Measurements from ENCODE around the gene LCE4A. TPM values are rescaled to one million over a fixed set of nuclear protein-coding genes. Genes with fewer than 3 reads are reported as not detected.

The LCE4A gene
- total and polyA plus RNA-seq, 9 of the 15 experiments (the other 6 are each of a cell fraction or from before 2014, with no cell fraction given), result not detected

DNA sequence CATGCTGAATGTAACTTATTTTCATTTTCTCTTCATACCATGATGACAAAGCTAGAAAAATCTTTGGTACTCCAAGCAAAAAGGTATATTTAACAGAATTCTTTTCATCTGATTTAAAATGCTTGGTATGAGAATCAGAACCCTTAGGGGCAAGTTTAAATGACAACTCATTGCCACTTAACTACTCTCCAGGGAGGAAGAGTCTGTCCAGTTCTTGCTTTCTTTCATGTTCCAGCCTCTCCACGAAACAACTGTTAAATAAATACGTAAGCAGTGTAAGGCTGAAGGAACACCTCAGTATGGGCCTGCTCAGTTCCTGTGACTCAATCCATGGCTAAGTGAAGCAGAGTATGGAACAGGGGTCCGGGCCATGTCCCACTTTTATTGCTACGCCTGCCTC is 8.2 kb upstream of the LCE4A start:
- Histone ChIP-seq H3K79me2 (ENCODE audit: control insufficient read depth, insufficient read depth, low read length) (no peaks in the 10 kb centered on the region), H4K20me1 (replicated peaks; ENCODE audit: control insufficient read depth, insufficient read depth, low read length) (no peaks in the 10 kb centered on the region), H3K27me3 (ENCODE audit: control insufficient read depth in 2 of 2, insufficient read depth in 2 of 2, low read length in 2 of 2) (no peaks in the 10 kb centered on the region), H3K4me1 (replicated peaks in 1 of 2; ENCODE audit: control insufficient read depth in 2 of 2, insufficient read depth in 2 of 2, low read length in 2 of 2) (no peaks in the 10 kb centered on the region), H3K27ac (ENCODE audit: extremely low read depth, low read depth, low read length) (no peak overlapping the region), H3K9me1 (ENCODE audit: control insufficient read depth, insufficient read depth, low read length) (no peaks in the 10 kb centered on the region), H3K36me3 (ENCODE audit: control insufficient read depth, insufficient read depth, low read length) (no peaks in the 10 kb centered on the region), H3K9ac (ENCODE audit: insufficient read depth in 1 of 2, low read depth in 2 of 2, low read length in 2 of 2) (no peak overlapping the region), H2AFZ (ENCODE audit: low read depth, low read length) (no peak overlapping the region), H3K4me3 (no peak overlapping the region), H3K9me3 (replicated peaks; ENCODE audit: control insufficient read depth, insufficient read depth, low read depth, low read length) (no peaks in the 10 kb centered on the region), H3K4me2 (ENCODE audit: insufficient read depth, low read length) (no peak overlapping the region)
- in situ Hi-C loops (cut with MboI) (no loop called here), intact Hi-C loops (cut with micrococcal nuclease) (no loop called here)
- ChIA-PET POLR2A (no interaction called here), CTCF (ENCODE audit: low intra/inter-chr PET ratio) (no interaction called here)
- FAIRE-seq, result no peak
- BruUV-seq (replicated peaks), result no TSS peak
- no peak for ATAC-seq
- no peak for DNase-seq (ENCODE audit: extremely low read depth in 1 of 4, low spot score in 3 of 4)
- 2% methylated on average over 4 of the region's 4 CpGs for WGBS (ENCODE audit: insufficient coverage, low coverage, missing lambda C conversion rate)
- TF ChIP-seq RERE (CRISPR knock-in tag; IDR thresholded peaks at IDR 0.05; ENCODE audit: borderline replicate concordance), result no peak
- no peak for TF ChIP-seq SP1 (CRISPR knock-in tag; IDR thresholded peaks at IDR 0.05)
- TF ChIP-seq ZNF436 (CRISPR knock-in tag; IDR thresholded peaks at IDR 0.05), result no peak
- no peak for TF ChIP-seq ZSCAN29 (IDR thresholded peaks at IDR 0.05)
- TF ChIP-seq MXI1 (IDR thresholded peaks at IDR 0.05; ENCODE audit: low read depth, low read length), result no peak
- TF ChIP-seq ETV1 (tag; conservative IDR thresholded peaks at IDR 0.05; ENCODE audit: low read depth), result no peak
- TF ChIP-seq ZNF586 (CRISPR knock-in tag; conservative IDR thresholded peaks at IDR 0.05), result no peak
- TF ChIP-seq, protein P1, sequence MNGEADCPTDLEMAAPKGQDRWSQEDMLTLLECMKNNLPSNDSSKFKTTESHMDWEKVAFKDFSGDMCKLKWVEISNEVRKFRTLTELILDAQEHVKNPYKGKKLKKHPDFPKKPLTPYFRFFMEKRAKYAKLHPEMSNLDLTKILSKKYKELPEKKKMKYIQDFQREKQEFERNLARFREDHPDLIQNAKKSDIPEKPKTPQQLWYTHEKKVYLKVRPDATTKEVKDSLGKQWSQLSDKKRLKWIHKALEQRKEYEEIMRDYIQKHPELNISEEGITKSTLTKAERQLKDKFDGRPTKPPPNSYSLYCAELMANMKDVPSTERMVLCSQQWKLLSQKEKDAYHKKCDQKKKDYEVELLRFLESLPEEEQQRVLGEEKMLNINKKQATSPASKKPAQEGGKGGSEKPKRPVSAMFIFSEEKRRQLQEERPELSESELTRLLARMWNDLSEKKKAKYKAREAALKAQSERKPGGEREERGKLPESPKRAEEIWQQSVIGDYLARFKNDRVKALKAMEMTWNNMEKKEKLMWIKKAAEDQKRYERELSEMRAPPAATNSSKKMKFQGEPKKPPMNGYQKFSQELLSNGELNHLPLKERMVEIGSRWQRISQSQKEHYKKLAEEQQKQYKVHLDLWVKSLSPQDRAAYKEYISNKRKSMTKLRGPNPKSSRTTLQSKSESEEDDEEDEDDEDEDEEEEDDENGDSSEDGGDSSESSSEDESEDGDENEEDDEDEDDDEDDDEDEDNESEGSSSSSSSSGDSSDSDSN (IDR thresholded peaks at IDR 0.05; ENCODE audit: borderline replicate concordance in 1 of 2, low read depth in 2 of 2, low read length in 2 of 2), result no peak
- TF ChIP-seq, protein P2, sequence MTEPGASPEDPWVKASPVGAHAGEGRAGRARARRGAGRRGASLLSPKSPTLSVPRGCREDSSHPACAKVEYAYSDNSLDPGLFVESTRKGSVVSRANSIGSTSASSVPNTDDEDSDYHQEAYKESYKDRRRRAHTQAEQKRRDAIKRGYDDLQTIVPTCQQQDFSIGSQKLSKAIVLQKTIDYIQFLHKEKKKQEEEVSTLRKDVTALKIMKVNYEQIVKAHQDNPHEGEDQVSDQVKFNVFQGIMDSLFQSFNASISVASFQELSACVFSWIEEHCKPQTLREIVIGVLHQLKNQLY (CRISPR knock-in tag; conservative IDR thresholded peaks at IDR 0.05), result no peak
- no peak for TF ChIP-seq AFF1 (IDR thresholded peaks at IDR 0.05; ENCODE audit: low read depth in 1 of 2, partially characterized antibody in 2 of 2)

Measured in K562 (cell line).